NCI-H446 (cell line): ENCODE measurements around the gene ZCRB1.

Source experiments
- DNase-seq, 2 experiments: peaks; one replicate each; lab custom pipeline; 2025; lab: John Stamatoyannopoulos, UW

ZCRB1 gene

GRCh38 chr12:42277396-42278127 lies 48.3 kb downstream of the ZCRB1 start:
- no peak for DNase-seq

GRCh38 chr12:42275499-42275898 lies 50.4 kb downstream of the ZCRB1 start:
- DNase-seq: no peak

GRCh38 chr12:42273706-42274105 lies 52.2 kb downstream of the ZCRB1 start:
- DNase-seq: no peak

GRCh38 chr12:42270596-42270995 lies 55.3 kb downstream of the ZCRB1 start:
- no peak for DNase-seq

GRCh38 chr12:42267413-42268190 lies 58.3 kb downstream of the ZCRB1 start:
- no peak for DNase-seq

- no peak for DNase-seq
These were observed 59.2 kb downstream of the ZCRB1 start for GRCh38 chr12:42266579-42267230.

- no peak for DNase-seq
These were observed 63.6 kb downstream of the ZCRB1 start for GRCh38 chr12:42262271-42262670.
